AG04450 (cell line): ENCODE measurements around the gene ASIC2. TPM values are rescaled to one million over a fixed set of nuclear protein-coding genes. Genes with fewer than 3 reads are reported as not detected.

Experiments used
- CTCF ChIA-PET: fragments of 300-600, 350-600 bp; formaldehyde crosslinking; extraction: SDS; loops from one replicate; lab custom pipeline; 2022; ENCODE audit warnings: antibody characterized with exemption, inconsistent platforms; lab: Charles Lee
- POLR2A ChIA-PET: fragments of 350-600 bp; formaldehyde crosslinking; extraction: SDS; loops from one replicate; lab custom pipeline; 2021; ENCODE audit warnings: antibody characterized with exemption, inconsistent platforms; lab: Yijun Ruan, JAX
- DNase-seq: peaks from one replicate; pipeline ENCODE4 v3.0.0-alpha.2; 2011; ENCODE audit warnings: low read depth, low spot score
- H3K27ac ChIP-seq: one replicate; pipeline ENCODE4 v1.5.1; 2012; ENCODE audit warnings: low read depth, low read length, control low read depth
- H3K27me3 ChIP-seq: one replicate; pipeline ENCODE4 v1.6.0; 2012; ENCODE audit warnings: low read length; ENCODE audit not compliant: control insufficient read depth, insufficient read depth
- H3K4me3 ChIP-seq: 2 replicates; pipeline ENCODE4 v1.5.1; 2011; ENCODE audit warnings: mild to moderate bottlenecking, low read depth, low read length, control low read depth
- H3K9me3 ChIP-seq: 2 replicates; pipeline ENCODE4 v1.5.1; 2012; ENCODE audit warnings: low read length; ENCODE audit not compliant: control insufficient read depth, insufficient read depth
- CTCF ChIP-seq: IDR thresholded peaks from 2 replicates; pipeline ENCODE4 v1.5.1; 2011; ENCODE audit warnings: low read depth, low read length, control low read depth, inconsistent platforms
- polyA plus RNA-seq: library from polyadenylated mRNA; depleted of rRNA; stranded (reverse); fragments of >200 nt; gene quantifications from 2 replicates; pipeline ENCODE4 v1.2.3, GENCODE V29; 2011

The ASIC2 gene
- polyA plus RNA-seq, 1 experiment = 0.19 TPM

GRCh38 chr17:33076979-33077378 lies 216.1 kb downstream of the ASIC2 start:
- DNase-seq = no peak
- ChIA-PET POLR2A (no interaction called here), CTCF (no interaction called here)
- no peaks in the 10 kb centered on the region for H3K27me3 ChIP-seq
- H3K9me3 ChIP-seq = no peaks in the 10 kb centered on the region
- no peak for TF ChIP-seq CTCF
- H3K27ac ChIP-seq = no peak overlapping the region
- H3K4me3 ChIP-seq = no peak overlapping the region

DNA sequence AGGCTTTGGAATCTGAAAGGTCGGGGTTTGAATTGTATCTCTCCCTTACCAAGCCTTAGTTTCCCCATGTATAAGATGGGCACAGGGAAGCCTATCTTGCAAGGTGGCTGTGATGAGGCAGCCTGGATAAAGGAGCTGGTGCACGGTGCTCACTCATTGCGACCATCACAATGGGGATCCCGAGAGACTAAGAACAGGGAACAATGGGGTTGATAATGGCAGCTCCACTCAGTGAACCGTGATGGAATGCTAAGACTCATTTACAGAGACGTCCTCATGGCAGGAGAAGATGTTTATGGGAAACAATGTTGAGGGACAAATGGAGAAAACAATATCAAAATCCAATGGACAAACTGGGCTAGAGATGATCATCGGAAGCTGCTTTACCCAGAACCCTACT lies 219.7 kb downstream of the ASIC2 start:
- CTCF ChIA-PET = no interaction called here
- H3K9me3 ChIP-seq = no peaks in the 10 kb centered on the region
- no peak for DNase-seq
- H3K27me3 ChIP-seq = no peaks in the 10 kb centered on the region
- POLR2A ChIA-PET = no interaction called here
- no peak for TF ChIP-seq CTCF
- H3K4me3 ChIP-seq = no peak overlapping the region
- no peak overlapping the region for H3K27ac ChIP-seq

DNA sequence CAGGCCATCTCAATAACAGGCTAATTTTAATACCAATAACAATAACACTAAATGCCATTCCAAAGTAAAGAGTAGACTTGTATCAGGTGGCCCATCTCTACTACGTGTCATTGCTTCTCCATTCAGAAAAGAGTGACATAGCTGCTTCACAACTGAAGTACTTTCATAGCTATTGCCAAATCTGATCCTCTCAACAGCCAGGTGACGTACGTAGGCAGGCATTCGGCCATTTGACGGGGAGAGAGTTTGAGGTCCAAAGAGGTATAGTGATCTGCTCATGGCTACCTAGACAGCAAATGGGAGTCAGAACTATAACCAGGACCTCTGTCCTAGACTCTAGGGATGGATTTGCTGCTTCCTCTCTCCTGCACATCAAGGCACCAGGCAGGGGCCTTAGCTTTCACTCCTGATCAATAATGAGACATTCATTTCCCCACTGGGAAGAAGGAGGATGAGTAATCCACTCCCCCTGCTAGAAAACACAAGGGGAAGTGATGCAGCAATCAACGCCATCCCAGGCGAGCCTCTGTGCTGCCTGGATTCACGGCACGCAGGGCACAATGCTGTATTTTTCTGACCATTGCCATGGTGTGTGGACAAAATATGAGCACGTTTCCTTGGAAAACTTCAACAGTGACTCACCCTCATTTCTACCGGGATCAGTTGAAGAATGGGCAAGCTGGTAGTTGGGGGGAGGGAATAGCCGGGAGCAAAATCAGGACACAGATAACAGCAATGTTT lies 220.5 kb downstream of the ASIC2 start:
- no peak for TF ChIP-seq CTCF
- H3K27me3 ChIP-seq = no peaks in the 10 kb centered on the region
- ChIA-PET CTCF (interaction anchor here (1.4 kb wide), 1 partner anchor 23 kb away, joined by 3 read pairs; no protein-coding TSS in a partner anchor), POLR2A (no interaction called here)
- no peak overlapping the region for H3K4me3 ChIP-seq
- no peak overlapping the region for H3K27ac ChIP-seq
- DNase-seq = no peak
- H3K9me3 ChIP-seq = no peaks in the 10 kb centered on the region

DNA sequence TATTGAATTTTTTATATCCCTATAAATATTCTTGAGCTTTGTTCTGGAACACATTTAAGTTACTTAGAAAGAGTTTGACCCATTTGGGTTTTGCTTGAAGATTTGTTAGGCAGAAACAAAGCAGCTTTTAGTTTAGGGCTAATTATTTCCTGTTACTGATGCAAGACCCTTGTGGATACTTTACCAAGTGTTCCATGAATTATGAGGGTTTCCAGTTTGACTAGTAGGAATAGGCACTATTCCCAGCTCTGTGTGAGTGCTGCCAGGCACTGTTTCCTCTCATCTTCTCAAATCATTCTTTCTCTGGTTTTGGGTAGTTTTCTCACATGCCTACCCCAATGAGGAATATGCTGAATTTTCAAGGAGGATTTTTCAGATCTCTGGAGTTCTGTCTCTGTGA lies 221.4 kb downstream of the ASIC2 start:
- Histone ChIP-seq H3K27me3 (no peaks in the 10 kb centered on the region), H3K27ac (no peak overlapping the region), H3K9me3 (no peaks in the 10 kb centered on the region), H3K4me3 (no peak overlapping the region)
- CTCF ChIA-PET = interaction anchor here (1.4 kb wide), 1 partner anchor 22 kb away, joined by 3 read pairs; no protein-coding TSS in a partner anchor
- POLR2A ChIA-PET = no interaction called here
- no peak for TF ChIP-seq CTCF
- DNase-seq = no peak

GRCh38 chr17:33057564-33057963 lies 235.5 kb downstream of the ASIC2 start:
- POLR2A ChIA-PET = interaction anchor here (0.6 kb wide), 1 partner anchor 20 kb away, joined by 9 read pairs; no protein-coding TSS in a partner anchor
- no peak for DNase-seq
- TF ChIP-seq CTCF = no peak

More at GRCh38 chr17:33057564-33057963, 235.5 kb downstream of the ASIC2 start:
- Histone ChIP-seq H3K27me3 (no peaks in the 10 kb centered on the region), H3K4me3 (no peak overlapping the region), H3K9me3 (no peaks in the 10 kb centered on the region), H3K27ac (no peak overlapping the region)
- CTCF ChIA-PET = no interaction called here
